Measurements from ENCODE around the gene LCE2B. TPM values are rescaled to one million over a fixed set of nuclear protein-coding genes. Genes with fewer than 3 reads are reported as not detected.
A peak's percentile ranks its signal among the peaks of the same experiment; 100 is the strongest.
"Not testable (repeated sequence)": the region's sequence is repeated elsewhere in the genome, so short reads cannot be mapped to it uniquely, and the experiment has no call there.

The LCE2B gene
- total RNA-seq, 1 donor from 2014 or later, result not detected

DNA sequence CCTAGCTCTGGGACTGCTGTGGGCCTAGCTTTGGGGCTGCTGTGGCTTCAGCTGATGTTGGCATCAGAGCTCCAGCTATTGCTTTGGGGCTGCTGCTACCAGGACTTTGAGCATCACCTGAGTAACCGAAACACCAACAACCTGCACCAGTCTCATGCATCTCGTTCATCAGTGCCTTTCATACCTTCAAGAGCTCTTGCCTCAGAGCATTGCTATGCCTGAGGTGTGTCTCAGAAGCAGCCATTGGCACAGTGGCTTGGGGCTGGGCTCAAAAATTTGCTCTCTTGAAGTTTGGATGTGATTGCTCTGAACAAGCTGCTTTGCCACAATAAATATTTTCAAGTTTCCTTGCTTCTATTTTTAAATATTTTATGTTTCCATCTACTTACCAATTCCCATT lies 29.5 kb upstream of the LCE2B start:
- intact Hi-C loops (cut with DNase I), result no loop called here
- H3K27ac ChIP-seq, result no peak overlapping the region
- H3K4me3 ChIP-seq, result no peak overlapping the region
- ATAC-seq, result peak; percentile 88
- peaks cover 4% of the 10 kb centered on the region for H3K27me3 ChIP-seq
- no peak for DNase-seq
- H3K36me3 ChIP-seq, result no peaks in the 10 kb centered on the region
- TF ChIP-seq CTCF (IDR thresholded peaks at IDR 0.05), result no peak
- no peaks in the 10 kb centered on the region for H3K9me3 ChIP-seq
- H3K4me1 ChIP-seq, result no peaks in the 10 kb centered on the region

- intact Hi-C loops (cut with DNase I), result no loop called here
- Histone ChIP-seq H3K27ac (no peak overlapping the region), H3K9me3 (no peaks in the 10 kb centered on the region), H3K36me3 (no peaks in the 10 kb centered on the region), H3K27me3 (peaks cover 4% of the 10 kb centered on the region), H3K4me3 (no peak overlapping the region), H3K4me1 (no peaks in the 10 kb centered on the region)
- no peak for TF ChIP-seq CTCF (IDR thresholded peaks at IDR 0.05)
- DNase-seq (no peak), ATAC-seq (no peak)
Measured at GRCh38 chr1:152657677-152658076, 28.2 kb upstream of the LCE2B start.

DNA sequence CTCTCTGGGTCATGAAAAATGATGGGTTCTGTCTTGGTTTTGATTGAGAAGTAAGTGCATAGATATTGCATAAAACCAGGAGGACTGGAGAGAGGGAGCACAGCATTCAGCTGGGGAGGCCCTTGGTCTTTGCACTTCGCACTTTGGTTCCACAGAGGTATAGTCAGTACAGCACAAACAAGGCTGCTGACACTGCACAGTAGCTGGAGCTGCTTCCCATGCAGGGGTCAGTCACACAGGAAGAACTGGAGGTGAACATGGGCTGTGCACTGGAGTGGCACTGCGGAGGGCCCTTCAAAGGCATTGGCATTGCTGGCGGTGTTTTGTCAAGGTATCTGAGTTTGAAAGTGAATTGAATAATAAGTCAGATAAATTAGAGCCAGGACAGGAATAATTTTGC lies 27.3 kb upstream of the LCE2B start:
- TF ChIP-seq CTCF (IDR thresholded peaks at IDR 0.05), result no peak
- intact Hi-C loops (cut with DNase I), result no loop called here
- peaks cover 4% of the 10 kb centered on the region for H3K27me3 ChIP-seq
- ATAC-seq (no peak), DNase-seq (no peak)
- H3K4me1 ChIP-seq, result no peaks in the 10 kb centered on the region
- no peaks in the 10 kb centered on the region for H3K9me3 ChIP-seq
- no peak overlapping the region for H3K4me3 ChIP-seq
- no peaks in the 10 kb centered on the region for H3K36me3 ChIP-seq
- H3K27ac ChIP-seq, result no peak overlapping the region

GRCh38 chr1:152663098-152663497 lies 22.8 kb upstream of the LCE2B start, which contains the start of gene LCE2D:
Gene LCE2D (plus strand): TSS chr1:152663380. CDS start chr1:152664106, 726 bp downstream.
- Histone ChIP-seq H3K27me3 (peaks cover 4% of the 10 kb centered on the region), H3K4me1 (no peaks in the 10 kb centered on the region), H3K27ac (no peak within 1 kb of the TSS), H3K4me3 (no peak within 1 kb of the TSS), H3K36me3 (no peaks in the 10 kb centered on the region), H3K9me3 (no peaks in the 10 kb centered on the region)
- TF ChIP-seq CTCF (IDR thresholded peaks at IDR 0.05), result no peak
- intact Hi-C loops (cut with DNase I), result no loop called here
- ATAC-seq (no peak), DNase-seq (no peak)

GRCh38 chr1:152666171-152666570 lies 19.8 kb upstream of the LCE2B start:
- H3K4me1 ChIP-seq; H3K36me3 ChIP-seq; H3K27me3 ChIP-seq; ATAC-seq; DNase-seq; H3K9me3 ChIP-seq; H3K4me3 ChIP-seq; H3K27ac ChIP-seq; intact Hi-C loops (cut with DNase I): not testable (repeated sequence)

- TF ChIP-seq CTCF (IDR thresholded peaks at IDR 0.05), result no peak
- Histone ChIP-seq H3K9me3 (no peaks in the 10 kb centered on the region), H3K27me3 (peaks cover 4% of the 10 kb centered on the region), H3K4me3 (no peak overlapping the region), H3K36me3 (no peaks in the 10 kb centered on the region), H3K4me1 (no peaks in the 10 kb centered on the region), H3K27ac (no peak overlapping the region)
- intact Hi-C loops (cut with DNase I), result no loop called here
- DNase-seq (no peak), ATAC-seq (no peak)
Measured at GRCh38 chr1:152667648-152668047, 18.3 kb upstream of the LCE2B start.
